Myocyte (in vitro differentiated cells): ENCODE data around the gene MRTFB. TPM values are rescaled to one million over a fixed set of nuclear protein-coding genes. Genes with fewer than 3 reads are reported as not detected.
"Not testable (repeated sequence)": the region's sequence is repeated elsewhere in the genome, so short reads cannot be mapped to it uniquely, and the experiment has no call there.

Experiments used
- DNase-seq: peaks from one replicate; pipeline ENCODE4 v3.0.0-alpha.2; 2012; ENCODE audit warnings: low read depth
- polyA plus RNA-seq: library from polyadenylated mRNA; unstranded; fragments of >200 nt; gene quantifications from one replicate; pipeline ENCODE4 v1.2.1, GENCODE V29; 2012; ENCODE audit warnings: missing spikeins
- total RNA-seq: library from RNA; depleted of rRNA; stranded (reverse); fragments of >200 nt; gene quantifications from 2 replicates; pipeline ENCODE4 v1.2.3, GENCODE V29; 2014

Gene MRTFB
- 12.3 and 13.7 TPM in 2 replicates for total RNA-seq
- 6.4 TPM for polyA plus RNA-seq

- peak; percentile 73 for DNase-seq
Measured at GRCh38 chr16:14070877-14071575, at the start of gene MRTFB. MRTFB (plus strand) TSS chr16:14071319; CDS start chr16:14140607, 69,288 bp downstream.

GRCh38 chr16:14023526-14023925, 47.6 kb upstream of the MRTFB start:
- DNase-seq, result not testable (repeated sequence)

- peak; percentile 63 for DNase-seq
Measured at GRCh38 chr16:14024283-14024682, 46.8 kb upstream of the MRTFB start.

DNA sequence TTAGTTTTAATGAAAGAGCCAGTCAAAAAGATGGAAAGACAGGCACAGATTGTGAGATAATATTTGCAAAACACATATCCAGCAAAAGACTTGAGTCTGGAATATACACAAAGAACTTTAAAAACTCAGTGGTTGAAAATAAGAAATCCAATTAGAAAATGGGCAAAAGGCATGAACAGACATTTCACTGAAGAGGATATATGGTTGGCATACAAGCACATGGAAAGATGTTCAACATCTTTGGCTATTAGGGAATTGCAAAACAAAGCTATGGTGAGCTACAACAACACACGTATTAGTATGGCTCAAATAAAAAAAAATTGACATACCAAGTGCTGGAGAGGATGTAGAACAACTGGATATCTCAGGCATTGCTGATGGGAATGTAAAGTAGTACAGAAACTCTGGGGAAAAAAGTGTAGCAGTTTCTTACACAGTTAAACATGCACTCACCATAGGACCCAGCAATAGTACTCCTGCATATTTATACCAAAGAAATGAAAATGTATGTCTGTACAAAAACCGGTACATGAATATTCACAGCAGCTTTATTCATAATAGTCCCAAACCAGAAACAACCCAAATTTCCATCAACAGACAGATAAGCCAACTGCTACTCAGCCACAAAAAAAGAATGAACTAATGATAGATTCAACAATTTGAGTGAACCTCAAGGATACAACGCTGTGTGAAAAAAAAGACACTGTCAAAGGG, 44.4 kb upstream of the MRTFB start:
- no peak for DNase-seq

DNA sequence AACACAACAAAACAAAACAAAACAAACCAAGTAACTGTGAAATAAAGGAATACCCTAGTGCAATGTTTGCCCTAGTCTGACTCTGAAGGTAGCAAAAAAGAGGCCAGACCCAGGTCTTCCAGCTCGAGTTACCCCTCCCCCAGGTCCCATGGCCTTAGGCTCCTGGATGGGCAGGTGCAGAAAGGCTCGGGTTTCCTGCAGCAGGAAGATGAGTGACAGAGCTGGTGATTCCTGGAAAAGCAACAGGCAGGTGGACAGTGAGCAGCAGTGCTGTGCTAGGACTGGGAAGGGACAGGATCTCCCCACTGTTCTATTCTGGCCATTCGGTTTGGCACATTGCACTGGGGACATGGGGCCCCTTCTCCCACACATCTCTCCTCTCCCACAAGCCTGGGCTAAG, 42.9 kb upstream of the MRTFB start:
- peak; percentile 61 for DNase-seq

DNA sequence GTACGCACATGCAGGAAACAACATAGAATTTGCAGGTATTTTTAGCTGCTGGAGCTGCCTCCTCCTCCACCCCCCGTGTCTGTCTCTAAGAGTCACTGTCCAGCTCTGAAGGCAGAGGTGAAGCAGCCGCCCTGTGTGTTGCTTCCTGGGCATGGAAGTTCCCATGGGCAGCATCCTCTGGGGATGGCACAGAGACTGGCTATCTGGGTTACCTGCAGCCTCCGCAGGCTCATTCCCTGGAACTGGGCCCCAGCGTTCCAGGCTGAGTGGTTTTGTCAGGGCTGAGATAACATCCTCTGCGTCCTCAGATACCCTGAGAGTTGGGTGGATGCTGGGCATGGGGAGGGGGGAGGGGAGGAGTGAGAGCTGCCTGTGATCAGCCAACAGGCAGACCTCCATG, 41.5 kb upstream of the MRTFB start:
- DNase-seq, result no peak

GRCh38 chr16:14035092-14035491, 36.0 kb upstream of the MRTFB start:
- DNase-seq, result no peak

DNA sequence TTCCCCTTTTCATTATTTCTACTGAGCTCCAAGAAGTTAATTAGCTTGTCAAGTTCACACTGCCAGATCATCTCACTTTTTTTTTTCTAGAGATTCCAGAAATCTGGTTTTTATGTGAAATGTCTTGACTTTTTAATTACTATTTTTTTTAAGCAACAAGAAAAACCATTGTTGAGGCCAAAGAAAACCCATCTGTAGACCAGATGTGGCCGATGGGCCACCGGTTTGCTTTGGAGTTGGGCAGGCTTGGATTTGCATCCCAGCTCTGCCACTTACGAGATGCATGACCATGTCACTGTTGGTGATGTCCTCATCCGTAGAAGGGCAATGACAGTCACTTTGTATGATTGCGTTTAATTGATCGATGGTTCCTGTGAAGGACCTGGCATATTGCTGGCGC, 34.2 kb upstream of the MRTFB start:
- no peak for DNase-seq

GRCh38 chr16:14037960-14038359, 33.2 kb upstream of the MRTFB start:
- no peak for DNase-seq

GRCh38 chr16:14041164-14041563, 30.0 kb upstream of the MRTFB start:
- DNase-seq, result no peak

GRCh38 chr16:14042706-14043105, 28.4 kb upstream of the MRTFB start:
- DNase-seq, result no peak

- DNase-seq, result no peak
Measured at GRCh38 chr16:14043278-14043677, 27.8 kb upstream of the MRTFB start.

DNA sequence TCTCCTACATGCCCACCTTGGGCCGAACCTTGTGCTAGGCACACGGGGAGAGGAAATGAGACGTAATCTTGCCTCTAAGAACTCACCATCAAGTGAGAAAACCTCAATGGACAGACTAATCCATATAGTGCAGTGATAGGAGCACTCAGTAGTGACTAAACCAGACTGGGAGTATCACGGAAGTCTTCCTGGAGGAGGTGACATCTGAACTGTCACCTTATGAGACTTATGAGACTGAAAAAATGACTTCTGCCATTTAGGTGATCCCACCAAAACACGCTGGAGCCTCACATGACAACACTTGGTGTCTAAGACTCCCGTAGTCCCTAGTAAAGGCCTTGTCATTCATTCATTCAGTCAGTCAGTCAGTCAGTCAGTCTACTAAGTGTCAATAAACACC, 27.3 kb upstream of the MRTFB start:
- no peak for DNase-seq

GRCh38 chr16:14047121-14047859, 23.8 kb upstream of the MRTFB start:
- not testable (repeated sequence) for DNase-seq

GRCh38 chr16:14050291-14051027, 20.7 kb upstream of the MRTFB start:
- no peak for DNase-seq

DNA sequence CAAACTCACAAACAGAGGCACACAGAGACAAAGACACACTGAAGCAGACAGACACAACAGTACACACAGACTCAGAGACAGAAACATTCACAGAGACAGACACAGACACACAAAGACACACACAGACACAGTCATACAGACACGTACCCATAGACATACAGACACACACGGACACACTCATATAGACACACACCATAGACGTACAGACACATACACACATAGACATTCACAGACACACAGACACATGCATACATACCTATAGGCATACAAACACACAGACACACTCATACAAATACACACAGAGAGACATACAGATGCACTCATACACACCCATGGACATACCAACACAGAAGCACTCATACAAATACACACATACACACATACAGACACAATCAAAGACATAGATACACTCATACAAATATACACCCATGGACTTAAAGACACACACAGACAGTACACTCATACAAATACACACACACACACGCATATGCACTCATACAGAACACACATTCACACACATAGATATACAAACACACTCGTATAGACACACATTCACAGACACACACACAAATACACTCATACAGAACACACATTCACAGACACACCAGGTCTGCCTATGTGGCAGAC, 19.9 kb upstream of the MRTFB start:
- no peak for DNase-seq

GRCh38 chr16:14056970-14057369, 14.1 kb upstream of the MRTFB start:
- DNase-seq, result peak; percentile 7

GRCh38 chr16:14057878-14058382, 13.2 kb upstream of the MRTFB start:
- no peak for DNase-seq

- no peak for DNase-seq
Measured at GRCh38 chr16:14061732-14062259, 9.3 kb upstream of the MRTFB start.

DNA sequence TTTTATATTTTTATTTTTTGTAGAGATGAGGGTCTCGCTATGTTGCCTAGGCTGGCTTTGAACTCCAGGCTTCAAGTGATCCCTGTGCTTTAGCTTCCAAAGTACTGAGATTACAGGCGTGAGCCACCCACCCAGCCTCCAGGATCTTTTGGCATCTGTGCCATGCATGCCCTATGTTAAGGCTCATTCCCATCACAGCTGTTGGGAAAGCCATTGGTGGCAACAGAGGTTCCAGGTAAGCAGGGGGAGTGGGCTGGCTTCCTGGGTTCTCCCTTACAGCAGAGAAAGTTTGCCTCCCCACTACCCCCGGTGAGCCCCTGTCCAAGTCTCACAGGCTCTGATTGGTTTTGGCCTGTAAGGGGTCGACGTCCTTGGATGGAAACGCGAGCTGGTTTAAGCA, 8.9 kb upstream of the MRTFB start:
- DNase-seq, result no peak
